Measurements from ENCODE around the gene ZNF627. TPM values are rescaled to one million over a fixed set of nuclear protein-coding genes. Genes with fewer than 3 reads are reported as not detected.
"Not testable (repeated sequence)": the region's sequence is repeated elsewhere in the genome, so short reads cannot be mapped to it uniquely, and the experiment has no call there.

The ZNF627 gene
- total RNA-seq, 6 experiments from 2014 or later = 5.7 to 8.7 (median 7.5) TPM

DNA sequence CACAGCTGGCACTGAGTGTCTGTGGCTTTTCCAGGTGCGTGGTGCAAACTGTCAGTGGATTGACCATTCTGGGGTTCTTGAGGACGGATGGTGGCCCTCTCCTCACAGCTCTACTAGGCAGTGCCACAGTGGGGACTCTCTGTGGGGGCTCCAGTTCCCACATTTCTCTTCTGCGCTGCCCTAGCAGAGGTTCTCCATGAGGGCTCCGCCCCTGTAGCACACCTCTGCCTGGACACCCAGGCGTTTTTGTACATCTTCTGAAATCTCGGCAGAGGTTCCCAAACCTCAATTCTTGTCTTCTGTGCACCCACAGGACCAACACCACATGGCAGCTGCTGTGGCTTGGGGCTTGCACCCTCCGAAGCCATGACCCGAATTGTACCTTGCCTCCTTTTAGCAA is 9.2 kb downstream of the ZNF627 start:
- peaks cover 5% of the 10 kb centered on the region; the same call in 1 of the 2 replicates for H3K4me1 Mint-ChIP-seq (ENCODE audit: low read depth)
- H3K27ac Mint-ChIP-seq = no peak overlapping the region
- no peaks in the 10 kb centered on the region; the same call in none of the 2 replicates for H3K27me3 Mint-ChIP-seq (ENCODE audit: insufficient read depth)
- peaks cover 17% of the 10 kb centered on the region for H3K9me3 Mint-ChIP-seq
- H3K4me3 Mint-ChIP-seq = no peak overlapping the region
- TF ChIP-seq, protein P1, sequence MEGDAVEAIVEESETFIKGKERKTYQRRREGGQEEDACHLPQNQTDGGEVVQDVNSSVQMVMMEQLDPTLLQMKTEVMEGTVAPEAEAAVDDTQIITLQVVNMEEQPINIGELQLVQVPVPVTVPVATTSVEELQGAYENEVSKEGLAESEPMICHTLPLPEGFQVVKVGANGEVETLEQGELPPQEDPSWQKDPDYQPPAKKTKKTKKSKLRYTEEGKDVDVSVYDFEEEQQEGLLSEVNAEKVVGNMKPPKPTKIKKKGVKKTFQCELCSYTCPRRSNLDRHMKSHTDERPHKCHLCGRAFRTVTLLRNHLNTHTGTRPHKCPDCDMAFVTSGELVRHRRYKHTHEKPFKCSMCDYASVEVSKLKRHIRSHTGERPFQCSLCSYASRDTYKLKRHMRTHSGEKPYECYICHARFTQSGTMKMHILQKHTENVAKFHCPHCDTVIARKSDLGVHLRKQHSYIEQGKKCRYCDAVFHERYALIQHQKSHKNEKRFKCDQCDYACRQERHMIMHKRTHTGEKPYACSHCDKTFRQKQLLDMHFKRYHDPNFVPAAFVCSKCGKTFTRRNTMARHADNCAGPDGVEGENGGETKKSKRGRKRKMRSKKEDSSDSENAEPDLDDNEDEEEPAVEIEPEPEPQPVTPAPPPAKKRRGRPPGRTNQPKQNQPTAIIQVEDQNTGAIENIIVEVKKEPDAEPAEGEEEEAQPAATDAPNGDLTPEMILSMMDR (IDR thresholded peaks at IDR 0.05) = no peak
- H3K36me3 Mint-ChIP-seq (ENCODE audit: low read depth) = peaks cover 69% of the 10 kb centered on the region
- no peak for DNase-seq

DNA sequence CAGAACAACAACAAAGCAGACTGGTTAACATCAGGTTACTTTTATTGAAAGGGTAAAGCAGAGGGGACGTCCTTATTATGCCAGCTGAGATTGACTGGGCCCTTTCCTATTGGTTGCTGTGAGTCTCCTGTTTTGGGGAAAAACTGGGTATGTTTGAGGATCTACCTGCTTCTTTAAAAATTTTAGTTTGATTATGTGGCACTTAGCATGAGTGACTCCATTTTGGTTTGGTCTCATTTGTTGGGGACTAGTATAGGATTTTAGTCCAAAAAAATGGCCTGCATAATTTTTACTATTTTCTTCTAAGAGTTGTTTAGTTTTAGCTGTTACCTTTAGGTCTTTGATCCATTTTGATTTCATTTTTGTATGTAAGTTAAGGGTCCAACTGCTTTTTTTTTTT is 14.4 kb downstream of the ZNF627 start:
- no peak for DNase-seq
- Mint-ChIP-seq H3K4me1 (ENCODE audit: low read depth) (no peaks in the 10 kb centered on the region), H3K27ac (no peak overlapping the region), H3K9me3 (peaks cover 20% of the 10 kb centered on the region), H3K27me3 (ENCODE audit: insufficient read depth) (no peaks in the 10 kb centered on the region; the same call in 1 of the 2 replicates), H3K36me3 (ENCODE audit: low read depth) (peaks cover 51% of the 10 kb centered on the region), H3K4me3 (no peak overlapping the region)
- TF ChIP-seq, protein P1 (IDR thresholded peaks at IDR 0.05) = no peak

DNA sequence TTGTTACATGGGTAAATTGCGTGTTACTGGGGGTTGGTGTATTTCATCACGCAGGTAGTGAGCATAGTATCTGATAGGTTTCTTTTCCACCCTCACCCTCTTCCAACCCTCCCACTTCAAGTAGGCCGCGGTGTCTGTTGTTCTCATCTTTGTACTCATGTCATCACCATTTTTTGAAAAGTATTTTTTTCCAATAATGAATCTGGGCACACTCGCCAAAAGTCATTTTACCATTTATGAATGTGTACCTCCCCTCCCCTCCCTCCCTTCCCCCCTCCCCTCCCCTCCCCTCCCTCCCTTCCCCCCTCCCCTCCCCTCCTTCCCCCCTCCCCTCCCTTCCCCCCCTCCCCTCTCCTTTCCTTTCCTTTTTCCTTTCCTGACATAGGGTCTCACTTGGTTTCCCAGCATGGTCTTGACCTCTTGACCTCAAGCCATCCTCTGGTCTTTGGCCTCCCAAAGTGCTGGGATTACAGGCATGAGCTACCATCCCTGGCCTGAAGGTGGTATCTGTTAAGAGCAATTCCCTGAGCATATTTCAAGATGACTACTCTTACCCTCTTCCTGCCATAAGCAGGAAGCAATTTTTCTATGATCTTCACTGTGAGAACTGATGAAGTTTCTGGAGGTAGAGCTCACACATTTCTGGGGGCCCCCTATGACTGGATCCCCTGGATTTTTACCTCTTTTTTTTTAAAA is 15.7 kb downstream of the ZNF627 start:
- Mint-ChIP-seq H3K27me3 (ENCODE audit: insufficient read depth) (no peaks in the 10 kb centered on the region; the same call in 1 of the 2 replicates), H3K4me1 (ENCODE audit: low read depth) (no peaks in the 10 kb centered on the region), H3K27ac (no peak overlapping the region), H3K36me3 (ENCODE audit: low read depth) (peaks cover 51% of the 10 kb centered on the region), H3K9me3 (peaks cover 28% of the 10 kb centered on the region), H3K4me3 (no peak overlapping the region)
- no peak for DNase-seq
- TF ChIP-seq, protein P1 (IDR thresholded peaks at IDR 0.05) = no peak

DNA sequence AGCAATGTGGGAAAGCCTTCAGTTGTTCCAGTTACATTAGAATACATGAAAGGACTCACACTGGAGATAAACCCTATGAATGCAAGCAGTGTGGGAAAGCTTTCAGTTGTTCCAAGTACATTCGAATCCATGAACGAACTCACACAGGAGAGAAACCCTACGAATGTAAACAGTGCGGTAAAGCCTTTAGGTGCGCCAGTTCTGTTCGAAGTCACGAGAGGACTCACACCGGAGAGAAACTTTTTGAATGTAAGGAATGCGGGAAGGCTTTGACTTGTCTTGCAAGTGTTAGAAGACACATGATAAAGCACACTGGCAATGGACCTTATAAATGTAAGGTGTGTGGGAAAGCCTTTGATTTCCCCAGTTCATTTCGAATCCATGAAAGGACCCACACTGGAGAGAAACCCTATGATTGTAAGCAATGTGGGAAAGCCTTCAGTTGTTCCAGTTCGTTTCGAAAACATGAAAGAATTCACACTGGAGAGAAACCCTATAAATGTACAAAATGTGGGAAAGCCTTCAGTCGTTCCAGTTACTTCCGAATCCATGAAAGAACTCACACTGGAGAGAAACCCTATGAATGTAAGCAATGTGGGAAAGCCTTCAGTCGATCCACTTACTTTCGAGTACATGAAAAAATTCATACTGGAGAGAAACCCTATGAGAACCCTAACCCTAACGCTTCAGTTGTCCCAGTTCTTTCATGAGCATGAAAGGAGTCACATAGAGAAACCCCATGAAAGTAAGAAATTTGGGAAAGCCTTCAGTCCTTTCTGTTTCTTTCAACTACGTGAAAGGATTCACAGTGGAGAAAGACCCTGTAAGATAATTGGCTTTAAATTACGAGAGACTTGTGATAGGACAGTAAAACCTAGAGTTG is 20.1 kb downstream of the ZNF627 start:
- DNase-seq = no peak
- peaks cover 42% of the 10 kb centered on the region for H3K9me3 Mint-ChIP-seq

DNA sequence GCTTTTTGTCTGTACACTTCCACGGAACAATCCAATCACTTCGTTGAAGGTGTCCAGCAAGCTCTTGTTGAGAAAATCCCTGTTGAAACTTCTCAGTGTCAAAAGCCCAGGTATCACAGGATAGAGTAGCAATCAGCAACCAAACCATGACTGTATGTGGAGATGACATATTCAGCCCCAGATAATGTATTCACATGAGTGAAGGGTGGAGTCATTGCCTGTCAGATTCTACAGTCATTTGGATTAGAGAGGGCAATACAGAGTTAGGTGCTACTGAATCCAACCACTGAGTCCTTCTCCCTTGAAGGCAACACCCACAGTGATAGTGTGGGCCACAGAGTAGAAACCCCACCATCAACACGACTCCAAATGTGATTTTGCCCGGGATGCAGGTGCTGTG is 23.3 kb downstream of the ZNF627 start:
- TF ChIP-seq, protein P1 (IDR thresholded peaks at IDR 0.05) = no peak
- Mint-ChIP-seq H3K4me1 (ENCODE audit: low read depth) (peaks cover 29% of the 10 kb centered on the region), H3K9me3 (peaks cover 34% of the 10 kb centered on the region), H3K4me3 (no peak overlapping the region), H3K27me3 (ENCODE audit: insufficient read depth) (peaks cover 7% of the 10 kb centered on the region), H3K36me3 (ENCODE audit: low read depth) (peaks cover 64% of the 10 kb centered on the region), H3K27ac (no peak overlapping the region)
- DNase-seq = no peak

More for the DNA sequence above, 20.1 kb downstream of the ZNF627 start:
- H3K27ac Mint-ChIP-seq = no peak overlapping the region
- no peaks in the 10 kb centered on the region; the same call in 1 of the 2 replicates for H3K27me3 Mint-ChIP-seq (ENCODE audit: insufficient read depth)
- H3K36me3 Mint-ChIP-seq (ENCODE audit: low read depth) = peaks cover 74% of the 10 kb centered on the region
- H3K4me3 Mint-ChIP-seq = no peak overlapping the region
- H3K4me1 Mint-ChIP-seq (ENCODE audit: low read depth) = peaks cover 8% of the 10 kb centered on the region
- TF ChIP-seq, protein P1 (IDR thresholded peaks at IDR 0.05) = no peak

DNA sequence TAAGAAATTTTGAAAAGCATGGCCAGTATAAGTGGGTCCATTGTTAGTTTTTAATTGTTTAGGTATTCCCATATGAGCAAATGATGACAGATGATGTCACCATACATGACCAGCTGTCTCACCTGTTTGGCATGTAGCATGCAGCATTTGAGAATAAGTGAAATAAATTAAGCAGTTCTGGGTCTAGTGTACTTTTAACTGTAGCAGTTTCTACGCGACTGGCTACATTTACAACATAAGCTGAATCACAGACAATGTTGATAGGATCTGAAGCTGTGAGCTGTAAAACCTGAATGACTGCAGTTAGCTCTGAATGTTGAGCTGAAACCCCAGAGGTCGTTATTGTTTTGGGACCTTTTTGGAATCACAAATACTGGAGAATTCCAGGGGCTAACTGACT is 25.1 kb downstream of the ZNF627 start:
- H3K27ac Mint-ChIP-seq, H3K4me3 Mint-ChIP-seq: not testable (repeated sequence)
- DNase-seq = peak; percentile 41
- H3K36me3 Mint-ChIP-seq (ENCODE audit: low read depth) = peaks cover 49% of the 10 kb centered on the region
- peaks cover 20% of the 10 kb centered on the region for H3K9me3 Mint-ChIP-seq
- peaks cover 22% of the 10 kb centered on the region for H3K27me3 Mint-ChIP-seq (ENCODE audit: insufficient read depth)
- peaks cover 29% of the 10 kb centered on the region for H3K4me1 Mint-ChIP-seq (ENCODE audit: low read depth)

All from HFFc6 (cell line).